Thyroid gland (tissue), 4 donors: ENCODE measurements around the gene PPP3CA. TPM values are rescaled to one million over a fixed set of nuclear protein-coding genes. Genes with fewer than 3 reads are reported as not detected.

ENCODE experiments used
- DNase-seq, 2 donors: peaks; one replicate each; pipeline ENCODE4 v3.0.0-alpha.2; 2019
- H3K27ac ChIP-seq, 3 donors: fragments of 200-600 bp; sonication (generic); 1 replicate in 2 of 3; 2 replicates in 1 of 3; pipeline ENCODE4 v1.5.1; 2016 to 2019; ENCODE audit warnings: mild to moderate bottlenecking in 1 of 3, moderate library complexity in 1 of 3
- H3K27me3 ChIP-seq: fragments of 200-600 bp; sonication (generic); one replicate; pipeline ENCODE4 v1.5.1; 2019
- H3K36me3 ChIP-seq, 2 donors: fragments of 200-600 bp; sonication (generic); one replicate each; pipeline ENCODE4 v1.5.1; 2016 to 2019
- H3K4me1 ChIP-seq, 2 donors: fragments of 200-600 bp; sonication (generic); one replicate each; pipeline ENCODE4 v1.5.1; 2017 to 2019
- H3K4me3 ChIP-seq, 3 donors: fragments of 200-600 bp; sonication (generic); replicated peaks in 1 of 3; 1 replicate in 2 of 3; 2 replicates in 1 of 3; pipeline ENCODE4 v1.5.1; 2016; ENCODE audit warnings: mild to moderate bottlenecking in 1 of 3
- H3K9me3 ChIP-seq: fragments of 200-600 bp; sonication (generic); one replicate; pipeline ENCODE4 v1.5.1; 2017
- CTCF ChIP-seq, 6 experiments: fragments of 200-600 bp in 3 of 6; fragments of 450-650 bp in 3 of 6; sonication (generic) in 3 of 6; IDR thresholded peaks; one replicate each; pipeline ENCODE4 v1.5.1; 2016 to 2019; ENCODE audit warnings: antibody characterized with exemption in 6 of 6, mild to moderate bottlenecking in 2 of 6, inconsistent platforms in 1 of 6, moderate library complexity in 1 of 6
- POLR2A ChIP-seq, 2 donors: fragments of 450-650 bp; IDR thresholded peaks; one replicate each; pipeline ENCODE4 v1.6.1; 2017; ENCODE audit warnings: antibody characterized with exemption in 2 of 2, mild to moderate bottlenecking in 2 of 2, moderate library complexity in 1 of 2
- WGBS, 2 donors: methylation state at CpG; one replicate each; pipeline ENCODE4 v1.1.5; 2017; 5-methylcytosine and 5-hydroxymethylcytosine counted together
- intact Hi-C: fragments of 100-400 bp; cut with DNase I; formaldehyde crosslinking; loops from one replicate; pipeline ENCODE4 v1.15.1; 2023
- total RNA-seq, 4 donors: library from RNA; depleted of rRNA; stranded (reverse); fragments of >200 nt; gene quantifications; one replicate each; pipeline ENCODE4 v1.2.3, GENCODE V29; 2016

PPP3CA gene
- total RNA-seq, 4 donors from 2014 or later, result 31.6 to 45.8 (median 34.4) TPM

- intact Hi-C loops, result no loop called here
- WGBS, 2 donors, result 95 to 98% methylated on average over 1 of the region's 1 CpG
- Histone ChIP-seq H3K4me3 (no peak overlapping the region), H3K4me1 (no peaks in the 10 kb centered on the region), H3K9me3 (no peaks in the 10 kb centered on the region), H3K27ac (no peak overlapping the region), H3K36me3 (no peaks in the 10 kb centered on the region), H3K27me3 (no peaks in the 10 kb centered on the region)
- DNase-seq, result no peak
- TF ChIP-seq POLR2A (IDR thresholded peaks at IDR 0.05) (no peak), CTCF (IDR thresholded peaks at IDR 0.05) (no peak)
Observed at GRCh38 chr4:101075536-101075935, 271.8 kb downstream of the PPP3CA start.

- Histone ChIP-seq H3K9me3 (no peaks in the 10 kb centered on the region), H3K36me3 (no peaks in the 10 kb centered on the region), H3K27me3 (no peaks in the 10 kb centered on the region), H3K4me1 (no peaks in the 10 kb centered on the region), H3K4me3 (no peak overlapping the region), H3K27ac (no peak overlapping the region)
- no peak for DNase-seq
- 92 to 99% methylated on average over 2 of the region's 2 CpGs for WGBS, 2 donors
- TF ChIP-seq POLR2A (IDR thresholded peaks at IDR 0.05) (no peak), CTCF (IDR thresholded peaks at IDR 0.05) (no peak)
- intact Hi-C loops, result no loop called here
Observed at GRCh38 chr4:101074326-101074725, 273.0 kb downstream of the PPP3CA start.

- intact Hi-C loops, result no loop called here
- H3K9me3 ChIP-seq, result no peaks in the 10 kb centered on the region
- no peaks in the 10 kb centered on the region for H3K4me1 ChIP-seq
- WGBS, 2 donors, result 89 to 94% methylated on average over 1 of the region's 1 CpG
- H3K27ac ChIP-seq, result no peak overlapping the region
- no peak for DNase-seq
- TF ChIP-seq CTCF (IDR thresholded peaks at IDR 0.05), result no peak
- no peak for TF ChIP-seq POLR2A (IDR thresholded peaks at IDR 0.05)
- no peak overlapping the region for H3K4me3 ChIP-seq
- H3K27me3 ChIP-seq, result no peaks in the 10 kb centered on the region
- no peaks in the 10 kb centered on the region for H3K36me3 ChIP-seq
Observed at GRCh38 chr4:101071241-101071640, 276.1 kb downstream of the PPP3CA start.

- Histone ChIP-seq H3K36me3 (no peaks in the 10 kb centered on the region), H3K27ac (no peak overlapping the region), H3K4me3 (no peak overlapping the region), H3K4me1 (no peaks in the 10 kb centered on the region), H3K27me3 (no peaks in the 10 kb centered on the region), H3K9me3 (no peaks in the 10 kb centered on the region)
- WGBS, 2 donors, result 93 to 96% methylated on average over 3 of the region's 3 CpGs
- no peak for DNase-seq
- no peak for TF ChIP-seq CTCF (IDR thresholded peaks at IDR 0.05)
- TF ChIP-seq POLR2A (IDR thresholded peaks at IDR 0.05), result no peak
- intact Hi-C loops, result no loop called here
Observed at GRCh38 chr4:101068115-101068514, 279.2 kb downstream of the PPP3CA start.

- 96 to 97% methylated on average over 5 of the region's 5 CpGs for WGBS, 2 donors
Observed at GRCh38 chr4:101067383-101067782, 279.9 kb downstream of the PPP3CA start.

More at GRCh38 chr4:101067383-101067782, 279.9 kb downstream of the PPP3CA start:
- Histone ChIP-seq H3K27ac (no peak overlapping the region), H3K27me3 (no peaks in the 10 kb centered on the region), H3K9me3 (no peaks in the 10 kb centered on the region), H3K4me3 (no peak overlapping the region), H3K36me3 (no peaks in the 10 kb centered on the region), H3K4me1 (no peaks in the 10 kb centered on the region)
- DNase-seq, result no peak
- intact Hi-C loops, result no loop called here
- TF ChIP-seq CTCF (IDR thresholded peaks at IDR 0.05), result no peak
- no peak for TF ChIP-seq POLR2A (IDR thresholded peaks at IDR 0.05)
